HG03064 (cell line): Measurements from ENCODE around the gene DTD1.
A peak's percentile ranks its signal among the peaks of the same experiment; 100 is the strongest.

Source experiments
- ATAC-seq: cut with Tn5 transposase; IDR thresholded peaks from one replicate; pipeline ENCODE4 v1.9.1; 2021; ENCODE audit warnings: low read depth; ENCODE audit not compliant: unreplicated experiment

The DTD1 gene

GRCh38 chr20:18587665-18588573 lies at the start of gene DTD1:
Gene DTD1, plus strand, starts transcription at chr20:18588054. Its CDS starts 19 bp downstream, at chr20:18588073.
- peak; percentile 89 for ATAC-seq

GRCh38 chr20:18541741-18542140 lies 46.1 kb upstream of the DTD1 start:
- no peak for ATAC-seq

- no peak for ATAC-seq
Observed at GRCh38 chr20:18543216-18543615, 44.6 kb upstream of the DTD1 start.

- no peak for ATAC-seq
Observed at GRCh38 chr20:18543932-18544331, 43.9 kb upstream of the DTD1 start.

GRCh38 chr20:18545566-18545965 lies 42.3 kb upstream of the DTD1 start:
- no peak for ATAC-seq

- no peak for ATAC-seq
Observed at GRCh38 chr20:18548465-18548864, 39.4 kb upstream of the DTD1 start.

GRCh38 chr20:18553746-18554145 lies 34.1 kb upstream of the DTD1 start:
- ATAC-seq, result no peak

- peak; percentile 98 for ATAC-seq
Observed at GRCh38 chr20:18566892-18567738, 20.7 kb upstream of the DTD1 start, which contains the start of gene SMIM26. Gene SMIM26, plus strand, starts transcription at chr20:18567432. Its CDS starts 47 bp downstream, at chr20:18567479.

- ATAC-seq, result no peak
Observed at GRCh38 chr20:18567739-18568091, 20.1 kb upstream of the DTD1 start.

GRCh38 chr20:18571009-18571408 lies 16.8 kb upstream of the DTD1 start:
- ATAC-seq, result no peak

- no peak for ATAC-seq
Observed at GRCh38 chr20:18571578-18571977, 16.3 kb upstream of the DTD1 start.

- ATAC-seq, result no peak
Observed at GRCh38 chr20:18577942-18578341, 9.9 kb upstream of the DTD1 start.

- no peak for ATAC-seq
Observed at GRCh38 chr20:18578581-18578980, 9.3 kb upstream of the DTD1 start.

GRCh38 chr20:18580012-18580411 lies 7.8 kb upstream of the DTD1 start:
- ATAC-seq, result no peak

- ATAC-seq, result no peak
Observed at GRCh38 chr20:18585134-18585533, 2.7 kb upstream of the DTD1 start.

GRCh38 chr20:18588574-18588933 lies 700 bp downstream of the DTD1 start:
- ATAC-seq, result peak; percentile 28

GRCh38 chr20:18589941-18590674 lies 2.3 kb downstream of the DTD1 start:
- no peak for ATAC-seq

GRCh38 chr20:18596270-18596669 lies 8.4 kb downstream of the DTD1 start:
- no peak for ATAC-seq

GRCh38 chr20:18609741-18610140 lies 21.9 kb downstream of the DTD1 start:
- ATAC-seq, result no peak

GRCh38 chr20:18611492-18611891 lies 23.6 kb downstream of the DTD1 start:
- no peak for ATAC-seq

- no peak for ATAC-seq
Observed at GRCh38 chr20:18613553-18613952, 25.7 kb downstream of the DTD1 start.
